Thymus (tissue), 11 donors: ENCODE results near the gene CLDN1. TPM values are rescaled to one million over a fixed set of nuclear protein-coding genes. Genes with fewer than 3 reads are reported as not detected.

Experiments
- DNase-seq, 9 donors: peaks; one replicate each; pipeline ENCODE4 v3.0.0-alpha.2; 2013; ENCODE audit warnings: low spot score in 9 of 9, low read depth in 6 of 9, missing footprints in 1 of 9
- H3K27ac ChIP-seq, 2 donors: one replicate each; pipeline ENCODE4 v1.5.1; 2013; ENCODE audit warnings: control low read depth in 1 of 2, low read depth in 1 of 2, low read length in 1 of 2, mild to moderate bottlenecking in 1 of 2, moderate library complexity in 1 of 2
- H3K27me3 ChIP-seq, 2 donors: one replicate each; pipeline ENCODE4 v1.5.1; 2013; ENCODE audit warnings: low read length in 1 of 2; ENCODE audit not compliant: control insufficient read depth in 2 of 2, insufficient read depth in 1 of 2
- H3K36me3 ChIP-seq, 2 donors: one replicate each; pipeline ENCODE4 v1.5.1; 2013; ENCODE audit warnings: low read length in 1 of 2, mild to moderate bottlenecking in 1 of 2, moderate library complexity in 1 of 2; ENCODE audit not compliant: control insufficient read depth in 2 of 2, insufficient read depth in 2 of 2
- H3K4me1 ChIP-seq, 2 donors: one replicate each; pipeline ENCODE4 v1.5.1; 2013; ENCODE audit warnings: low read length in 2 of 2; ENCODE audit not compliant: control insufficient read depth in 2 of 2, insufficient read depth in 2 of 2
- H3K4me3 ChIP-seq, 2 donors: one replicate each; pipeline ENCODE4 v1.5.1; 2013; ENCODE audit warnings: low read length in 2 of 2, control low read depth in 1 of 2, mild to moderate bottlenecking in 1 of 2
- H3K9me3 ChIP-seq, 2 donors: one replicate each; pipeline ENCODE4 v1.5.1; 2013; ENCODE audit warnings: low read length in 1 of 2, mild to moderate bottlenecking in 1 of 2; ENCODE audit not compliant: control insufficient read depth in 2 of 2, insufficient read depth in 1 of 2
- WGBS: extraction: QIAGEN DNeasy Blood & Tissue Kit; methylation state at CpG from one replicate; pipeline ENCODE4 v1.1.7; 2013; 5-methylcytosine and 5-hydroxymethylcytosine counted together
- polyA plus RNA-seq: library from polyadenylated mRNA; stranded (reverse); fragments of 200-250 nt; gene quantifications from one replicate; pipeline ENCODE4 v1.2.3, GENCODE V29; 2013
- total RNA-seq: library from RNA; stranded (reverse); fragments of 120-200 nt; gene quantifications from one replicate; pipeline ENCODE4 v1.2.4, GENCODE V29; 2013
- donor health status: healthy.

The CLDN1 gene
- total and polyA plus RNA-seq, 2 donors, result 9.5 to 62.2 TPM

DNA sequence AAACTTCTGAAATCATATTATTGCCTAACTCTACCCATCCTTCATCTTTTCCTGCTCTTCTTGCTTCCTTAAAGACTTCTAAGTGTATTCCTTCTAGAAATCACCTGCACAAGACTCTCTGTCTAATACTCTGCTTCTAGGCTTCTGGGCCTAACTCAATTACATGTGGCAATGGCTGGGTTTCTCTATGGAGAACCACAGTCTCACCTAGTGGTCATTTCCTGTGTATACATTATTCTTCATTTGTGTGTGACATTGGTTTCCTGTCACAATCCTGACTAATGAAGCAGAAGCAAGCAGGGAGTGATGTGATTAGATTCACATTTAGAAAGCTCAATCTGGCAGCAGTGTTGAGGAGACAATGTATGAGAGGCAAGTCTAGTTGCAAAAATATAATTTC, 16.9 kb upstream of the CLDN1 start:
- Histone ChIP-seq H3K27me3 (no peaks in the 10 kb centered on the region), H3K27ac (no peak overlapping the region), H3K36me3 (no peaks in the 10 kb centered on the region), H3K4me3 (no peak overlapping the region), H3K9me3 (no peaks in the 10 kb centered on the region), H3K4me1 (no peaks in the 10 kb centered on the region)
- DNase-seq, result no peak

DNA sequence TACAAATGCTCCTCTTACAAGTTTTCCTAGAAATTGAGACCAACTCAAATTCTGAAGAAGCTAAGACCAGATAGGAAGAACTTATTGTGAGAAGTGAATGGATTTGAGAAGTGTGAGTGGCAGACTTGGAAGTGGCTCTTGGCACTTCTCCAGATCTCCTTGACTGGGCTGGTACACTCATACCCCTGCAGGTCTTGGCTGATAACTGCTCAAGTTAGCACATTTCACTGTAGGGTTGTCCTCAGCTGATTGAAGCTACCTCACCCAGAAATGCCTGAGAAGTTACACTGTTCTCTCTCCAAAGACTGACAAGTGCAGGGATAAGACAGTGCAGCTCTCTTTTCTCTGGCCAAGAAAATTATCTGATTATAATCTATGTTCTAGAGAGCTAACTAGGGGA, 16.5 kb upstream of the CLDN1 start:
- no peaks in the 10 kb centered on the region for H3K9me3 ChIP-seq
- no peaks in the 10 kb centered on the region for H3K36me3 ChIP-seq
- H3K27ac ChIP-seq, result no peak overlapping the region
- no peak overlapping the region for H3K4me3 ChIP-seq
- no peaks in the 10 kb centered on the region for H3K27me3 ChIP-seq
- no peak for DNase-seq
- H3K4me1 ChIP-seq, result no peaks in the 10 kb centered on the region

DNA sequence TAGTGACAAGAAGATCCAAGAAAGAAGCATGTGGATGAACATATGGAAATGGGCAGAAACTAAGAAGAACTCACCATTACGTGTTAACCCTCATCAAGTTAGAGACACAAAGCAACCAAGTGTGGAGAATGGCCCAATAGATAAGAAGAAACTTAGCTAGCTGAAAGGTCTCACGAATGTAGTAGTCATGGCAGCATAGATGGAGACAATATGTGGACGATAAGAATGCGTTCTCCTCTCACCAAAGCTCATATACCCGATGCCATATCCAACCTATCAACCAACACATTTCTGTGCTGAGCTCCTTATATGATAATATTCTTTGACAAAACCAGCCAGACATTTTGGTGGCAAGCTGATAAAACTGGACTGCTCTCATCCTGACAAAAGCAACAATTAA, 15.1 kb upstream of the CLDN1 start:
- Histone ChIP-seq H3K9me3 (no peaks in the 10 kb centered on the region), H3K27me3 (no peaks in the 10 kb centered on the region), H3K27ac (no peak overlapping the region), H3K4me1 (no peaks in the 10 kb centered on the region), H3K36me3 (no peaks in the 10 kb centered on the region), H3K4me3 (no peak overlapping the region)
- 94% methylated on average over 5 of the region's 5 CpGs for WGBS
- DNase-seq, result no peak

DNA sequence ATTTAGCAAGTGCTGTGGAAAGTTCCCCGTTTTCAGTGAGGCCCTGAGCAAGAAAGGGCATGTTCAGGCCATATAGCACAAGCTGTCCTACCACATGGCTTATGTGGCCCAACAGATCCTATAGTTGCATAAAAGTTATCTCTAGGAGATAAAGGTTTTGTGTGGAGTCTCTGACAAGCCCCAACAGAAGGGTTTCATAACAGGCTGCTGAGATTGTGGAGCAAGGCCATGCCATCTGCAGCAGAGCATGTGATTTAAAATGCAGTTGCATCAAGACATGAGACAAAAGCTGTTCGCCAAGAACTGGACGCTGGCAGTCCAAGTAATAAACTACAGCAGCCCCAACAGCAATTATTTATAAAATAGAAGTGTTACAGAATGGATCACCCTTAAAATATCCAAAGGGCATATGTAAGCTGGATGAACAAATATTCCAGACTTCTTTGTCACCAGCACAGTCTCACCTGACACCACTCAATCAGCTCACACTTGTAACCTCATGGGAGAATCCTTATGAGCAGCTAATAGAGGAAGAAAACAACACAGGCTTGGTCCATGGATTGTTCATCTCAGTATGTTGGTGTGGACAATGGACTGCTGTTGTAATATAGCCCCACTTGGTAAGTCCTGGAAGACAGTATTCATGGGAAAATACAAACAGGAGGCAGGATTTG, 14.4 kb upstream of the CLDN1 start:
- WGBS, result 84% methylated on average over 3 of the region's 3 CpGs
- no peaks in the 10 kb centered on the region for H3K27me3 ChIP-seq
- H3K9me3 ChIP-seq, result no peaks in the 10 kb centered on the region
- DNase-seq, result no peak
- no peaks in the 10 kb centered on the region for H3K4me1 ChIP-seq
- H3K36me3 ChIP-seq, result no peaks in the 10 kb centered on the region
- H3K27ac ChIP-seq, result no peak overlapping the region
- no peak overlapping the region for H3K4me3 ChIP-seq

DNA sequence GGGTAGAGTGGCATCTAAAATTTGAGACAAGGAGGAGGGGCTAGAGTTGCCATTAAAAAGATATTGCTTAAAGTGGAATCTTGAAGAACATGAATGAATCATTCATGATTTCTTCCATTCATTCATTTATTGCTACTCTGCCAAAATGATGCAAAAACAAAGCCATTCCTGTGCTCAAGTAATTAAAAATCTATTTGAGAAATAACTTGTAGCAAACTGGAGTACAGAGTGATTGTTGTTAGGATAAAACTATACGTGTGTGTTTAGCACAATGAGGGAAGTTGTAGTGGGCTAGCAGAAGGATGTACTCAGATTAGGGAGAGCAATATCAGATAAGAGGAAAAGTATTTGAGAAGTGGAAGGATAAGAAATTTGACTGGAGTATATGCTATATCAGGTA, 11.7 kb upstream of the CLDN1 start:
- Histone ChIP-seq H3K4me3 (no peak overlapping the region), H3K36me3 (no peaks in the 10 kb centered on the region), H3K27ac (no peak overlapping the region), H3K4me1 (no peaks in the 10 kb centered on the region), H3K27me3 (no peaks in the 10 kb centered on the region), H3K9me3 (no peaks in the 10 kb centered on the region)
- no peak for DNase-seq
- 84% methylated on average over 1 of the region's 1 CpG for WGBS

DNA sequence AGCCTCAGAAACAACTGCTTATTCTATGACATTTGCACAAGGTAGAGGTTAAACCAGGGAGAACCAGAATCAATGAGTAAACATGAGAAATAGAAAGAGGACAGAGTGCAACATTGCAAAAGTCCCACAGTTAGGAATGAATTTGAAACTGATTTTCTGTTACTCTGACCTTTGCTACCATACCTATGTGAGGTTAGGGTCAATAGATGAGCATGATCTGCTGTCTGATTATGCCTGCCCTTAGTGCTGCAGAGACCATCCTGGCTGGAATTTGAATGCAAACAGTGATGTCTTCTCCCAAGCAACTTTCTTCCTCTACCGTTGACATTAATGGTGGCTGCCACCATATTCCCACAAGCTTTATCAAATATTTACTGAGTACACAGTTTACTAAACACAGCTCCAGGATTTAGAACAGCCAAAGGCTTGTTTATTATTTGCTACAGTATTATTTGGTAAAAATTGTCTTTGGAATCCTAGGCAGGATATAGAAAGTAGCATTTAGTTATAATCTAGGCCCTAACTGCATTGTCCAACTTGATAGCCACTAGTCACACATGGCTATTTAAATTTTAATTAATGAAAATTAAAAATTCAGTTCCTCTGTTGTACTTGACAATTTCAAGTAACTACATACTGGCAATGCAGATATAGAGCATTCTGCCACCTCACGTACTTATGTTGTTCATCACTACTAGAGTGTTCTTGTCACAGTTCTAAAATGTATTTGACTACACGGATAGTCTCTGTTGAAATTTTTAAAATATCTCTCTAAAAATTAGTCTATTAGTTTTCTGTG, 8.9 kb upstream of the CLDN1 start:
- Histone ChIP-seq H3K9me3 (no peaks in the 10 kb centered on the region), H3K4me1 (no peaks in the 10 kb centered on the region), H3K27me3 (no peaks in the 10 kb centered on the region), H3K27ac (no peak overlapping the region), H3K36me3 (no peaks in the 10 kb centered on the region), H3K4me3 (no peak overlapping the region)
- DNase-seq, result no peak
- 96% methylated on average over 3 of the region's 3 CpGs for WGBS

DNA sequence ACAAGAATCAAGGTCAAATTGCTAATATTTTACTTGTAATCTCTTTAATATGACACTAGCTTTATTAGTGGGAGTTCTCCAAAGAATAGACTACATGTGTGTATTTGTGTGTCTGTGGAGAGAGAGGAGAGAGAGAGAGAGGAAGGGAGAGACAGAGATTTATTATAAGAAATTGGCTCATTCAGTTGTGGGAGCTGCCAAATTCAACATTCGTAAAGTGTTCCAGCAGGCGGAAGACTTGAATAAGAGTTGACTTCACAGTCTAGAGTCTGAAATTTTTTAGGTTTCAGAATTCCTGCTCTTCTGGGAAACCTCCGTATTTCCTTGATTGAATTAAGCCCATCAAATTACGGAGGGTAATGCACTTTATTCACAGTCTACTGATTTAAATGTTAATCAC, 4.7 kb upstream of the CLDN1 start:
- DNase-seq, result no peak
- WGBS, result 92% methylated on average over 4 of the region's 4 CpGs
- Histone ChIP-seq H3K27ac (no peak overlapping the region), H3K4me1 (peaks cover 0 to 14% of the 10 kb centered on the region in 2 donors), H3K4me3 (no peak overlapping the region), H3K9me3 (no peaks in the 10 kb centered on the region), H3K36me3 (no peaks in the 10 kb centered on the region), H3K27me3 (peaks cover 8 to 19% of the 10 kb centered on the region in 2 donors)

DNA sequence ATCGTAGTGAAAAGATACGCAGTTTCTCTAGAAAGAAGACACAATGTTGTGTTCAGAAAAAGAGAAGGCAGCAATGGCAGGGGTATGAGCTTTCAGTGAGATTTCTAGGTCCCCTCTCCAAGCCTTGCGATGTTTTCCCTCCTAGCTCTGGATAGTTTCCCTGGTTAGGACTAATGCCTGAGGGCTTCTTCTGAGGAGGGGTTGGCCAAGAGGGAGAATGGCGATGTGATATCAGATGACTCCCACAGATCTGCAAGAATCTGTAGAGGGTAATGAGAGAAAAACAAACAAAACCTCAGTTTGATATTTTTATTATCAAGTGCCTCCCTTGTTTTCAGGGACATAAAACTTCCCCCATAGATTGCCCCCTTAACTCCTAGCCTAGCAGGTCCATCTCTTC, 4.1 kb upstream of the CLDN1 start:
- peaks cover 13 to 24% of the 10 kb centered on the region in 2 donors for H3K27me3 ChIP-seq
- H3K4me1 ChIP-seq, result peaks cover 0 to 18% of the 10 kb centered on the region in 2 donors
- H3K36me3 ChIP-seq, result no peaks in the 10 kb centered on the region
- no peak overlapping the region for H3K4me3 ChIP-seq
- whole genome bisulfite sequencing, result 95% methylated on average over 4 of the region's 4 CpGs
- peak overlapping the region in 1 of 2 donors; percentile 38 for H3K27ac ChIP-seq
- no peak for DNase-seq
- H3K9me3 ChIP-seq, result no peaks in the 10 kb centered on the region

DNA sequence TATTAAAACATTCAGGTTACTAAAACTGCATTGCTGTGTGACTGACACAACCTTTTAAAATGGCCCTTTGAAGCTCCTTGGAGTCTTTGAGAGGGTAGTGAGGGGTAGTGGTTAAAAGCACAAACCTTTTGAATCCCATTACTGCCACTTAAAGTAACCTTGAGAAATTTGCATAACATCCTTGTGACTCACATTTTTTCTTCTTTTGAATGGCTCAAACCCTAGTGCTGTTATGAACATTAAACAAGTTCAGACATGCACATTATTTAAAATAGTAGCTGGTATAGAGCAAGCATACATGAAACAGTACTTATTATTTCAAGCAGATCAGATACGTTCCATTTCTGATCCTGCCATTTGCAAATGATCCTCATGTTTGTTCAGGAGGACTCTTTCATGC, 3.7 kb upstream of the CLDN1 start:
- DNase-seq, result no peak
- H3K27ac ChIP-seq, result no peak overlapping the region
- peaks cover 0 to 18% of the 10 kb centered on the region in 2 donors for H3K4me1 ChIP-seq
- H3K4me3 ChIP-seq, result no peak overlapping the region
- H3K9me3 ChIP-seq, result no peaks in the 10 kb centered on the region
- peaks cover 13 to 28% of the 10 kb centered on the region in 2 donors for H3K27me3 ChIP-seq
- 93% methylated on average over 1 of the region's 1 CpG for WGBS
- no peaks in the 10 kb centered on the region for H3K36me3 ChIP-seq
